Posterior vena cava (tissue), 2 donors: ENCODE measurements around the gene CRACR2A. TPM values are rescaled to one million over a fixed set of nuclear protein-coding genes. Genes with fewer than 3 reads are reported as not detected.

Source experiments
- DNase-seq: peaks from one replicate; pipeline ENCODE4 v3.0.0-alpha.2; 2020; ENCODE audit warnings: low spot score
- intact Hi-C, 2 donors: fragments of 100-400 bp; cut with DNase I; formaldehyde crosslinking; loops; one replicate each; pipeline versions ENCODE4 v1.14.1 to v1.14.2; 2022 to 2023
- long read RNA-seq, 2 donors: library from polyadenylated mRNA; unstranded; transcript quantifications; one replicate each; pipeline ENCODE4 v2.0.0, GENCODE V29; 2020 to 2021
- total RNA-seq, 2 donors: library from RNA; stranded (reverse); fragmentation: NEBNext Ultra II Directional; extraction: Animal tissue kit (Norgen Biotek cat#: 25700); gene quantifications; one replicate each; pipeline ENCODE4 v1.2.1, GENCODE V29; 2021
- donor health status: DM: yes; HTN: yes; CAD: no.
- donor health status: DM: yes; HTN: yes; CAD: no.

CRACR2A gene, protein sequence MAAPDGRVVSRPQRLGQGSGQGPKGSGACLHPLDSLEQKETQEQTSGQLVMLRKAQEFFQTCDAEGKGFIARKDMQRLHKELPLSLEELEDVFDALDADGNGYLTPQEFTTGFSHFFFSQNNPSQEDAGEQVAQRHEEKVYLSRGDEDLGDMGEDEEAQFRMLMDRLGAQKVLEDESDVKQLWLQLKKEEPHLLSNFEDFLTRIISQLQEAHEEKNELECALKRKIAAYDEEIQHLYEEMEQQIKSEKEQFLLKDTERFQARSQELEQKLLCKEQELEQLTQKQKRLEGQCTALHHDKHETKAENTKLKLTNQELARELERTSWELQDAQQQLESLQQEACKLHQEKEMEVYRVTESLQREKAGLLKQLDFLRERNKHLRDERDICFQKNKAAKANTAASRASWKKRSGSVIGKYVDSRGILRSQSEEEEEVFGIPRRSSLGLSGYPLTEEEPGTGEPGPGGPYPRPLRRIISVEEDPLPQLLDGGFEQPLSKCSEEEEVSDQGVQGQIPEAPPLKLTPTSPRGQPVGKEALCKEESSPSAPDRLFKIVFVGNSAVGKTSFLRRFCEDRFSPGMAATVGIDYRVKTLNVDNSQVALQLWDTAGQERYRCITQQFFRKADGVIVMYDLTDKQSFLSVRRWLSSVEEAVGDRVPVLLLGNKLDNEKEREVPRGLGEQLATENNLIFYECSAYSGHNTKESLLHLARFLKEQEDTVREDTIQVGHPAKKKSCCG
- total RNA-seq, result 1 to 10 TPM; 3.7 to 5.1 TPM
- long read RNA-seq, donor 1, result 0 reads
- long read RNA-seq, donor 2, partial matches to known transcripts, result 3 of 5 reads
- long read RNA-seq, donor 2, other reads (novel, unspliced or antisense), result 2 of 5 reads

DNA sequence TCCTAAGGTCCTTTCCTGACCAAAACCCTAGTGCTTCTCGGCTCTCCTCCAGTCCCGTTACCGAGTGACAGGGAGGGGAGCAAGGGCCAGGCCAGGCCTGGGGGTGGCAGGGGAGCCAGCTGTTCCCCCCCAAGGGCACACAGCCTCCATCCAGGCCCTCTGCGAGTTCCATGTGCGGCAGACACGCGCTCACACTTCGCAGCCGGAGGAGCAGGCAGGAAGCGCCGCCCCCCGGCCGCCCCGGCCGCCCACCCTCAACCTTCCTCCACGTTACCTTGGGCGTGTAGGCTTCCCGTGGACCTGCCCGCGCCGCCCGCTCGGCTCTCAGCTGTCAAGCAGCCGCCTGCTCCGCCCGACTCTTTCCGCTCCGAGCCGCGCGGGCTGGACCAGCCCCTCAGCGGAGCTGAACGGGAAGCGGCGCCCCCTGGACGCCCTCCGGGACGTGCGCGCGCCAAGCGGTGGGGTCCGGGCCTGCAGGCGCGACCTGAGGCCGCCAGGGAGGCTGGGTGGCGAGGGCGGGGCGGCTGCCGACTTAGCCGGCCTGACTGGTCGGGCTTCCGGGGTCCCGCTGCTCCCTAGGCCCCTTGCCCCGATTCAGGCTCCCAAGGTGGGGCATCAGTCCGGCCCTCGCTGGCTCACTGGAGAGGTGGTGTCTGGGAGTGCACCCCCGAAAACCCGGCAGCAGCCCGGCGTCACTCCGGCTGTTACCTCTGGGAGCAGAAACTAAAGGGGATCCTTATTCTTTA lies at the start of gene CRACR2A:
TSS of gene CRACR2A (minus strand) at position 369 of the 746 bp plus-strand sequence. CDS start 56,110 bp downstream, outside the sequence.
- intact Hi-C loops, result loop anchor here in 1 of 2 donors (10.0 kb wide), 1 partner anchor 98 kb away; no protein-coding TSS in a partner anchor
- DNase-seq, result peak; percentile 91

GRCh38 chr12:3797531-3798048 lies 44.7 kb upstream of the CRACR2A start:
- intact Hi-C loops, result no loop called here
- no peak for DNase-seq

GRCh38 chr12:3795492-3796133 lies 42.7 kb upstream of the CRACR2A start:
- intact Hi-C loops, result no loop called here

GRCh38 chr12:3795066-3795465 lies 42.2 kb upstream of the CRACR2A start:
- intact Hi-C loops, result no loop called here
- DNase-seq, result no peak

More at GRCh38 chr12:3795492-3796133, 42.7 kb upstream of the CRACR2A start:
- no peak for DNase-seq

- intact Hi-C loops, result no loop called here
- no peak for DNase-seq
Observed at GRCh38 chr12:3792623-3793288, 39.8 kb upstream of the CRACR2A start.

- DNase-seq, result no peak
- intact Hi-C loops, result no loop called here
Observed at GRCh38 chr12:3791256-3791874, 38.5 kb upstream of the CRACR2A start.

- intact Hi-C loops, result no loop called here
- DNase-seq, result no peak
Observed at GRCh38 chr12:3790642-3791041, 37.7 kb upstream of the CRACR2A start.

DNA sequence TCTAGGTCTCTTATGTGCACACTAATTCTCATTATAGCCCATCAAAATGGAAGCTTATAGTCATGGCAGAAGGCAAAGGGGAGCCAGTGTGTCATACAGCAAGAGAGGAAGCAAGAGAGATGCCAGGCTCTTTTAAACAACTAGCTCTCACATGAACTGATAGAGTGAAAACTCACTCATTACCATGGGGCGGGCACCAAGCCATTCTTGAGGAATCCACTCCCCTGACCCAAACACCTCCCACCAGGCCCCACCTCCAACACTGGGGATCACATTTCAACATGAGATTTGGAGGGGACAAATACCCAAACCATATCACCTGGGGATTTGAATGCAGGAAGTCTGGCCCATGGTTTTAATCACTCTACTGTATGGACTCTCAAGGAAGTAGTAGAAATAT lies 36.9 kb upstream of the CRACR2A start:
- DNase-seq, result no peak
- intact Hi-C loops, result no loop called here

DNA sequence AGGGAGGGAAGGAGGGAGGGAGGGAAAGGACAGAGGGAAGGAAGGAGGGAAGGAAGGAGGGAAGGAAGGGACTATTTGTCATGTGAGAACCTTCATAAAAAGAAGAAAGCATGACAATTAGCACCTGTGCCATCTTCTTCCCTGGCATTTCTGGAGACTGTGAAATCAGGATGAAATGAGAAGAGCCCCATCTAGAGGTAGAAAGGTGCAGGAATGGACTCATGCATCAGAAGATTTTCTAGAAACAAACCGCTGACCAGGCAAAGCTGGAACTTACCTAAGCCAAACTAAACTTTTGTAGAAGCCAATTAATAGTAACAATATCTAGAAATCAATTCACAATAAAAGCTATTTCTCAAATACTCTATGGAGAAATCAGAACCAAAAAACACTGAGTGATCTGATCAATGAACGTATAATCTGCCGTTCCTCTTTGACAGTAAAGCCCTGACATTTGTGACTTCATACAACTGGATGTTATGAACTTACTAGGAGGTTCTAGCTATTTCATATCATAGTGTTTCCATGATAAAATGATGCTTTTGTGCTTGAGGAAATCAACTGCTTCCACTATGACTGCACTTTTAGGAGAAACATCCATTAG lies 24.4 kb upstream of the CRACR2A start:
- intact Hi-C loops, result loop anchor here in 1 of 2 donors (10.0 kb wide), 1 partner anchor 473 kb away; no protein-coding TSS in a partner anchor
- DNase-seq, result no peak

DNA sequence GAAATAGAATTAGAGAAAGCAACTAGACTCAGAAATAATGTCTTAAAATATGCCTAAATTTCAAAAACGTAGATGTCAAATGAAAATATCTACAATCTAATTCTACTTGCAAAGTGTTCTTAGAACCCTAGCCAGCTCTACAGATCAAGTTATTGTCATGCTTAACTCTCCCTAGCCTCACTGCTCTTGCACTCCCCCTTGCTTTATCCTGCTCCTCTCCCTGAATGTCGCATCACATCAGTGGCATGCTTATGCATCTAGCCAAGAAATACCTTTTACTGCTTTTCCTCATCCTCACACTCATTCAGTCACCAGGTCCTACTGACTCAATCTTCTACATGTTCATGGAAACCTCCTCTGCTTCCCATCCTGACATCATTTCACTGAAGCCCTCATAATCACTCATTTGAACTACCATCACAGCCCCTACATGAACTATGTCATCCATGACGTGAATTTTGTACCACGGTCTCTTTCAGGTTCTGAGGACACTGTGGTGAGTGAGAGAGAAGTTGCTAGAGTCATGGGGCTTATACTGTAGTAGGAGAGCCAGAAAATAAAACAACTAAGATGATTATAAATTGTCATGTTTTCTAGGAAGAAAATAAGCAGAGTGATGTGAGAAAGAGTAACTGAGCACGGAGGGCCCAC lies 22.6 kb upstream of the CRACR2A start:
- intact Hi-C loops, result loop anchor here in 1 of 2 donors (10.0 kb wide), 1 partner anchor 471 kb away; no protein-coding TSS in a partner anchor
- no peak for DNase-seq

- no peak for DNase-seq
- intact Hi-C loops, result loop anchor here in 1 of 2 donors (10.0 kb wide), 1 partner anchor 468 kb away; no protein-coding TSS in a partner anchor
Observed at GRCh38 chr12:3772380-3772779, 19.5 kb upstream of the CRACR2A start.

DNA sequence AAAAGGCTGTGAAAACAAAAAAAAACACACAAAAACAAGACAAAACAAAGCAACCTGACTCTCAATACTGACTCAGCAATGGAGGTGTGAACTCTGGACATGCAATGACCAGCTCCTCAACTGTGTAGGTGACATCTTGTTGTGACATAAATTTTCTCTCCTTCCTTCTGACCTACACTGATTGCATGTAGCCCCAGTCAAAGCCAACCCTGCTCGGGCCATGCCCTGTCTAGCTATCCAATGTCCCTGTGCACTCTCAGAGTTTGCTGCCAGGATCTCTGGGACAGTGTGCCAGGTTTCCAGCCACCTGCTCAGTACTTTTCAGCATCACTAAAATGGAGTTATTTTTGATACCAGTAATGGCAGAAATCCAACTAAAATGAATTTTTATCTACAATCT lies 18.9 kb upstream of the CRACR2A start:
- no peak for DNase-seq
- intact Hi-C loops, result loop anchor here in 1 of 2 donors (10.0 kb wide), 1 partner anchor 467 kb away; no protein-coding TSS in a partner anchor

DNA sequence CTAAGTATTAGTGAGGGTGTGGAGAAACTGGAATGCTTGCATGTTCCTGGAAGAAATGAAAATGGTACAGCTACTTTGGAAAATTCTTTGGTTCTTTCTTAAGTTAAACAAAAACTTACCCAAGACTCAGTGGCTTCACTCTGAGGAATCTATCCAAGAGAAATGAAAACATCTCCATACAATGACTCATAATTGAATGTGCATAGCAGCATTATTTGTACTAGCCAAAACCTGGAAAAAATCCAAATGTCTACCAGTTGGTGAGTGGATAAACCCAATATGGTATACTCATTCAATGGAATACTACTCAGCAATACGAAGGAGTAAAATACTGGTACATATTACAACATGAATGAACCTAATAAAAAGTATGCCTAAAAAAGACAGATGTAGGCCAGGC lies 18.0 kb upstream of the CRACR2A start:
- intact Hi-C loops, result loop anchor here in 1 of 2 donors (10.0 kb wide), 1 partner anchor 466 kb away; no protein-coding TSS in a partner anchor
- DNase-seq, result no peak

- no peak for DNase-seq
- intact Hi-C loops, result no loop called here
Observed at GRCh38 chr12:3768911-3769447, 16.1 kb upstream of the CRACR2A start.

GRCh38 chr12:3761116-3761735 lies 8.3 kb upstream of the CRACR2A start:
- no peak for DNase-seq

DNA sequence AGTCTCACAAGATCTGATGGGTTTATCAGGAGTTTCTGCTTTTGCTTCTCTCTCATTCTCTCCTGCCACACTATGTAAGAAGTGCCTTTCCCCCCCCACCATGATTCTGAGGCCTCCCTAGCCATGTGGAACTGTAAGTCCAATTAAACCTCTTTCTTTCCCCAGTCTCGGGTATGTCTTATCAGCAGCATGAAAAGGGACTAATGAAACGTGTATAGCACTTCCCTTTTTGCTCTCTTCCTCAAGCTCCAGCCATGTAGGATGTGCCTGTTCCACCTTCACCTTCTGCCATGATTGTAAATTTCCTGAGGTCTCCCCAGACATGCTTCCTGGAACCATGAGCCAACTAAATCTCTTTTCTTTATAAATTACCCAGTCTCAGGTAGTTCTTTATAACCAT lies 7.0 kb upstream of the CRACR2A start:
- intact Hi-C loops, result loop anchor here in 1 of 2 donors (10.0 kb wide), 1 partner anchor 105 kb away; no protein-coding TSS in a partner anchor
- no peak for DNase-seq

More at GRCh38 chr12:3761116-3761735, 8.3 kb upstream of the CRACR2A start:
- intact Hi-C loops, result no loop called here
